Measurements from ENCODE around the gene PXYLP1. TPM values are rescaled to one million over a fixed set of nuclear protein-coding genes. Genes with fewer than 3 reads are reported as not detected.
A peak's percentile ranks its signal among the peaks of the same experiment; 100 is the strongest.

PXYLP1 gene
- total RNA-seq, 1 donor from 2014 or later: 30.9 TPM

GRCh38 chr3:141307351-141308059 is 75.9 kb downstream of the PXYLP1 start:
- Mint-ChIP-seq H3K36me3 (ENCODE audit: low read depth) (no peaks in the 10 kb centered on the region), H3K4me3 (no peak overlapping the region), H3K4me1 (peaks cover 25% of the 10 kb centered on the region), H3K27ac (ENCODE audit: unreplicated experiment) (peak overlapping the region; percentile 88), H3K27me3 (ENCODE audit: low read depth) (no peaks in the 10 kb centered on the region), H3K9me3 (no peaks in the 10 kb centered on the region)
- TF ChIP-seq CTCF (conservative IDR thresholded peaks at IDR 0.05): no peak
- no peak for DNase-seq (ENCODE audit: low read depth, low spot score)

DNA sequence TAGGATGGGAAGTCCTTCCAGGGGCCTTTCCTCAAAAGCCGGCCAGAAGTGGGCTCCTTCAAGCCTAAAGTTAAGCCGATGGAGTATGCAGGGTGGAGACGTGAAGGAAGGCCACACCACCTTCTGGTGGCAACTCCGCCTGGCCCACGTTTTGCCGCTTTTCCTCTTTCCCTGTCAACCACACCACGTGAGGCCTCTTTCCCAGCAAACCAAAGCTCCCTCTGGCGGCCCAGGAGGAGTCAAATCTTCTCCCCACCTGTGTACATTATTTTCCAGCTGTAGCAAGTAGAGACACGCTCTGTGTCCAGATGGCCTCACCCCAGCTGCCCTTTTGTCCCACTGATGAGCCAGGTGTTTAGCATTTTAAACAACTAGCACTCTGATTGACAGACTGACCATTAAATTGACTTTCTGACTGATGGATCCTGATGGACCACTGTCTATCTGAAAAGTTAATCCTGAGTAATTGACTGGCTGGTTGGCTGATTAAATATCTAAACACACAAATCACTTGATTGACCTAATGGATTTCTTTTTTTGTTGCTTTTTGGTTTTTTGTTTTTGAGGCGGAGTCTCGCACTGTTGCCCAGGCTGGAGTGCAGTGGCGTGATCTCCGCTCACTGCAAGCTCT is 77.1 kb downstream of the PXYLP1 start:
- no peak overlapping the region for H3K27ac Mint-ChIP-seq (ENCODE audit: unreplicated experiment)

GRCh38 chr3:141311170-141311495 is 79.5 kb downstream of the PXYLP1 start:
- Mint-ChIP-seq H3K4me3 (peak overlapping the region; percentile 98), H3K4me1 (peaks cover 29% of the 10 kb centered on the region), H3K27ac (ENCODE audit: unreplicated experiment) (peak overlapping the region; percentile 82), H3K27me3 (ENCODE audit: low read depth) (no peaks in the 10 kb centered on the region), H3K9me3 (no peaks in the 10 kb centered on the region), H3K36me3 (ENCODE audit: low read depth) (no peaks in the 10 kb centered on the region)
- no peak for TF ChIP-seq CTCF (conservative IDR thresholded peaks at IDR 0.05)
- no peak for DNase-seq (ENCODE audit: low read depth, low spot score)

More for the DNA sequence above, 77.1 kb downstream of the PXYLP1 start:
- H3K4me3 Mint-ChIP-seq: peak overlapping the region; percentile 16
- TF ChIP-seq CTCF (conservative IDR thresholded peaks at IDR 0.05): peak; percentile 59
- no peaks in the 10 kb centered on the region for H3K36me3 Mint-ChIP-seq (ENCODE audit: low read depth)
- peaks cover 29% of the 10 kb centered on the region for H3K4me1 Mint-ChIP-seq
- H3K9me3 Mint-ChIP-seq: no peaks in the 10 kb centered on the region
- no peaks in the 10 kb centered on the region for H3K27me3 Mint-ChIP-seq (ENCODE audit: low read depth)
- DNase-seq (ENCODE audit: low read depth, low spot score): peak; percentile 38

- peak; percentile 87 for TF ChIP-seq CTCF (conservative IDR thresholded peaks at IDR 0.05)
- Mint-ChIP-seq H3K27ac (ENCODE audit: unreplicated experiment) (peak overlapping the region; percentile 98), H3K4me1 (peaks cover 29% of the 10 kb centered on the region), H3K36me3 (ENCODE audit: low read depth) (no peaks in the 10 kb centered on the region), H3K4me3 (peak overlapping the region; percentile 98), H3K9me3 (no peaks in the 10 kb centered on the region), H3K27me3 (ENCODE audit: low read depth) (no peaks in the 10 kb centered on the region)
- peak; percentile 98 for DNase-seq (ENCODE audit: low read depth, low spot score)
Measured at GRCh38 chr3:141311496-141312353, 80.1 kb downstream of the PXYLP1 start.

DNA sequence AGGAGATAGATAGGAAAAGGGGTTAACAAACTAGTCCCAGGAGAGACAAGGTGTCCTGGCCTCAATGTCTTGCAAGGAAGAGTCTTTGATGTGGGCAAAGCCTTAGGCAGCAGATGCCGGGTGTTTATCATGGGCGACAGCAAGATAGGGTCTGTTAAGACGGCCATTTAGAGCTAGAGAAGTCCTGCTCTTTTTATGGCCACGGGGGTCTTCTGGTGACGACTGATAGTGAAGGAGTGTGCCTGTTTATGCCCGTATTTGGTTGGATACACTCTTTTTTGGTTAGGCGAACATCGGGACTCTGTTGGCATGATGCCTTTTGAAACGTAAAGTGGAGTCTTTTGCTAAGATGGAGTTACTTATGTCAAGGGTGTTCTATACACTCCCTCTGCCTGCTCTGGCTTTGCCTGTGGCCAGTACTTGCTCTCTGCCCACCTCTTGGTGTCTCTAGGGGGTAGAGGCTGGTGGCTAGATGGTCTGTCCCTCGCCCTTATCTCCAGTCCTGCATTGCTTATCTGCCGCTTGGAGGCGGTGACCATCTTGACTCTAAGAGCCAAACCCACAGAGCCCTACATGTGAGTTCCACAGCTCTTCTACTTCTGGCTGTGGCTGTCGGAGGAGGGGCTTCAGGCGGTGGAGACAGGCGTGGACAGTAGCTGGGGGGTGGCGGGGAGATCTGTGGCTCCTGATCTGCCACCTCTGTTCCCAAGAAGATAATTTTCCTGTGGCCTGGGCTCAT is 80.9 kb downstream of the PXYLP1 start:
- no peak overlapping the region for H3K27ac Mint-ChIP-seq (ENCODE audit: unreplicated experiment)

More for the DNA sequence above, 80.9 kb downstream of the PXYLP1 start:
- Mint-ChIP-seq H3K9me3 (no peaks in the 10 kb centered on the region), H3K4me3 (peak overlapping the region; percentile 98), H3K27me3 (ENCODE audit: low read depth) (no peaks in the 10 kb centered on the region), H3K4me1 (peaks cover 29% of the 10 kb centered on the region), H3K36me3 (ENCODE audit: low read depth) (no peaks in the 10 kb centered on the region)
- no peak for DNase-seq (ENCODE audit: low read depth, low spot score)
- TF ChIP-seq CTCF (conservative IDR thresholded peaks at IDR 0.05): no peak

Measured in neural crest cell (in vitro differentiated cells).